ENCODE results near the gene FRK.
"Not testable (repeated sequence)": the region's sequence is repeated elsewhere in the genome, so short reads cannot be mapped to it uniquely, and the experiment has no call there.

Gene FRK

GRCh38 chr6:115947966-115948541 lies 112.6 kb downstream of the FRK start:
- DNase-seq (ENCODE audit: low spot score): no peak
- TF ChIP-seq CTCF (IDR thresholded peaks at IDR 0.05; ENCODE audit: extremely low read depth, insufficient read depth, missing control alignments): no peak
- in situ Hi-C loops (cut with MboI; ENCODE audit: low pct_unique_long_range_greater_than_20kb, low sequenced_read_pairs, unreplicated experiment): no loop called here

- in situ Hi-C loops (cut with MboI; ENCODE audit: low pct_unique_long_range_greater_than_20kb, low sequenced_read_pairs, unreplicated experiment): no loop called here
Measured at GRCh38 chr6:115945812-115946211, 114.9 kb downstream of the FRK start.

GRCh38 chr6:115945306-115945705 lies 115.4 kb downstream of the FRK start:
- TF ChIP-seq CTCF (IDR thresholded peaks at IDR 0.05; ENCODE audit: extremely low read depth, insufficient read depth, missing control alignments): no peak
- in situ Hi-C loops (cut with MboI; ENCODE audit: low pct_unique_long_range_greater_than_20kb, low sequenced_read_pairs, unreplicated experiment): no loop called here
- no peak for DNase-seq (ENCODE audit: low spot score)

More at GRCh38 chr6:115945812-115946211, 114.9 kb downstream of the FRK start:
- DNase-seq (ENCODE audit: low spot score): no peak
- TF ChIP-seq CTCF (IDR thresholded peaks at IDR 0.05; ENCODE audit: extremely low read depth, insufficient read depth, missing control alignments): no peak

GRCh38 chr6:115944829-115945228 lies 115.9 kb downstream of the FRK start:
- in situ Hi-C loops (cut with MboI; ENCODE audit: low pct_unique_long_range_greater_than_20kb, low sequenced_read_pairs, unreplicated experiment); DNase-seq (ENCODE audit: low spot score): not testable (repeated sequence)

GRCh38 chr6:115937502-115937901 lies 123.2 kb downstream of the FRK start:
- DNase-seq (ENCODE audit: low spot score); in situ Hi-C loops (cut with MboI; ENCODE audit: low pct_unique_long_range_greater_than_20kb, low sequenced_read_pairs, unreplicated experiment): not testable (repeated sequence)

GRCh38 chr6:115935361-115935760 lies 125.3 kb downstream of the FRK start:
- TF ChIP-seq CTCF (IDR thresholded peaks at IDR 0.05; ENCODE audit: extremely low read depth, insufficient read depth, missing control alignments): no peak
- no peak for DNase-seq (ENCODE audit: low spot score)
- in situ Hi-C loops (cut with MboI; ENCODE audit: low pct_unique_long_range_greater_than_20kb, low sequenced_read_pairs, unreplicated experiment): no loop called here

GRCh38 chr6:115934829-115935228 lies 125.9 kb downstream of the FRK start:
- in situ Hi-C loops (cut with MboI; ENCODE audit: low pct_unique_long_range_greater_than_20kb, low sequenced_read_pairs, unreplicated experiment): no loop called here
- TF ChIP-seq CTCF (IDR thresholded peaks at IDR 0.05; ENCODE audit: extremely low read depth, insufficient read depth, missing control alignments): no peak
- no peak for DNase-seq (ENCODE audit: low spot score)

GRCh38 chr6:115934145-115934544 lies 126.5 kb downstream of the FRK start:
- no peak for TF ChIP-seq CTCF (IDR thresholded peaks at IDR 0.05; ENCODE audit: extremely low read depth, insufficient read depth, missing control alignments)
- no peak for DNase-seq (ENCODE audit: low spot score)
- in situ Hi-C loops (cut with MboI; ENCODE audit: low pct_unique_long_range_greater_than_20kb, low sequenced_read_pairs, unreplicated experiment): no loop called here

Measured in GM13977 (cell line).